Measurements from ENCODE around the gene AKR1D1.

- TF ChIP-seq CTCF (IDR thresholded peaks at IDR 0.05) (no peak), POLR2A (IDR thresholded peaks at IDR 0.05) (no peak)
These were observed 40.1 kb upstream of the AKR1D1 start for GRCh38 chr7:138036135-138036534.

Data from thyroid gland (tissue), 4 donors.